HG03342 (cell line): ENCODE measurements around the gene ZDHHC7.

Experiments
- ATAC-seq: cut with Tn5 transposase; IDR thresholded peaks from one replicate; pipeline ENCODE4 v1.9.1; 2021; ENCODE audit warnings: mild to moderate bottlenecking, moderate library complexity; ENCODE audit not compliant: unreplicated experiment

ZDHHC7 gene

DNA sequence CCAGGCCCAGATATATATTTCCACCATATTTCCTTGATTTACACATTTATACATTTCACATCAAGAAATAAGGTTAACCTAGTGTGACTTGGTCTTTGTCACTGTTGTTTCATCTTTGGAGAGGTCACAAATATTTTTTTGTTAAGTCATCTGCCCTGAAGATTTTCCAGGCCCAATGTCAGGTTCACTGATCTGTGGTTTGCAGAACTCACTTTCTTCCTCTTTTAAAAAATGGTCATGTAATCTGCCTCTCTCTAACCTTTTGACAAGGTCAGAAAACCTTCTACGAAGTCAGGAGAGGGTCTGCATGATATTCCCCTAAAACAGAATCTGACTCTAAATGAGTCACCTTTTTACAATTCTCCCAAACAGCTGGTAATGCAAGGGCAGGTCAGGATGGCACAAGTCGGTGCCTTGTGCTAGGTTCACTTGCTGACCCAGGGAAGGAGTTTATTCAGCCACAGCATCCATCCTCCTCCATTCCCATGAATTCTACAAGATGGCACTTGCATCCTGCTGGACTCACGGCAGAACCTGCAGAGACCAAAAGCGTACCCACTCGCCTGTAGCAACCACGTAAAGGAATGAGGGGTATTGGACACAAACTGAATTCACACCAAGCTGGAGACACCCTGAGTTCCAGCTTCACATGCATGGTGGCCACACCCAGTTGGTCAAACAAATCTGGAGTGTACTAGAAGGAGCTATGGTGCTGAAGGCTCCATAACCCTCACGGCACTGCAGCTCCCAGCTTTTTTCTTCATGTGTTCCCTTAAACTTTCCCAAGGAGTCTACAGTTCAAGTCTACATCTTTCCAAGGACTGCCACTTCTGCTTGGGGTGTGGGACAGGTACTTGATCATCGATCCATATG lies 14.7 kb upstream of the ZDHHC7 start:
- no peak for ATAC-seq

DNA sequence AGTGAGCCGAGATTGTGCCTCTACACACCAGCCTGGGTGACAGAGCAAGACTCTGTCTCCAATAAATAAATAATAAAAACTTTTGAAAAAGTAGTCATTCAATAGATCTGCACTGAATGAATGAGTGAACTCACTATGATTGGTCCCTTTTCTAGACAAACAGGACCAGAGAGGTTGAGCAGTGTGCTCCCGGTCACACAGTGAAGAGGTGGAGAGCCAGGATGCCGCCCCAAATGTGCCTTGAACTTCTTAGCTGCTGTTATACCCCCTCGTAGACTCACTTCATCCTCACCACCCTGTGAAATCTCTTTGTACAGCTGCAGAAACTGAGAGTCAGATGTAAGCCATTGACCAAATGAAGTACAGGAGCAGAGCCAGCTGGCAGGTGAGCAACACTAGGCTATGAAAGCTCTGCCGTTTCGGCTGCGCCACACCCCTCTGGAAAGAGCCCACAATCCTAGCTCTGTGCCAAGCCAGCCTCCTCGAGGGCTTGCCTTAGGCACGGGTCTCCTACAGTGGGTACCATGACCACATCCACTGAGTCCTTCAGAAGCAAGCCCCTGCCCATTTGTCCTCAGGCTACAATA lies 8.4 kb upstream of the ZDHHC7 start:
- ATAC-seq, result no peak

DNA sequence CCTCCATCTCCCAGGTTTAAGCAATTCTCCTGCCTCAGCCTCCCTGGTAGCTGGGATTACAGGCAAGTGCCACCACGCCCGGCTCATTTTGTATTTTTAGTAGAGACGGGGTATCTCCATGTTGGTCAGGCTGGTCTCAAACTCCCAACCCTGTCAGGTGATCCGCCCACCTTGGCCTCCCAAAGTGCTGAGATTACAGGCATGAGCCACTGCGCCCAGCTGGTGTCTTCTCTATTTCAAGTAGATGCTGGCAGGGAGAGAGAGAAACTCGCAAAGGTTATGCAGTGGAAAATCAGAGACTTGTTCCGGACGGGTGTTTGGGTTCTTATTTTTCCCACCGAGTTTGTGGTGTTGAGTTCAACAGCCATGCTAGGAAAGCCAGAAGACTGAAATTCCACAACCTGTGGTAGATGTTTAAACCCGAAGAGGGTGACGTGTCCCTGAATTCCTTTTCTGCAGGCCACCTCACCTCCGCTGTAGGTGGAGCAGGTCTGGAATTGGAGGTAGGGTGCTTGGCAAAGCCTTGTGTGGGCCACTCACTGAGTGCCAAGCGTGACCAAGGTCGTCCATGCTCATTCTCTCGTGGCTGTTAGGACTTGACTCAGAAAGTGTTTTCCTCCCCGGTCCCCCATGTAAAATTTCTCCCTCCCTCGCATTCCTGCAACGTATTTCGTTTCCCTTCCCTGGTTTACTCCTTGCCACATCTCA lies 7.3 kb upstream of the ZDHHC7 start:
- ATAC-seq, result no peak

DNA sequence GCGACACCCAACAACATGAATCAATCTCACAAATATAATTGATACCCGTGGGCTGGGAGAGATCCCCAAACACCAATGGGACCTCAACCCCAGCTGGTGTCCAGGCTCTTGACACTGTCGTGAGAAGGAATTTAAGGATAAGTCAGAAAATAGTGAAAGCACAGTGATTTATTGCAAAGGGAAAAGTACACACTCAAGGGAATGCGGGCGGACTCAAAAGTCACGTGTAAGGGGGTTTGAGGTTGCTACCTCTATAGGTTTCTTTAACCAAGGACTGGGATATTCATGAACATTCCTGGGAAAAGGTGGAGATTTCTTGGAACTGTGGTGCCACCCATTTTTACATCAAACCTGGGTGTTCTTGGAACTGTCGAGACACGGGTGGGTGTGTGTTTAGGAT lies 6.3 kb upstream of the ZDHHC7 start:
- no peak for ATAC-seq

DNA sequence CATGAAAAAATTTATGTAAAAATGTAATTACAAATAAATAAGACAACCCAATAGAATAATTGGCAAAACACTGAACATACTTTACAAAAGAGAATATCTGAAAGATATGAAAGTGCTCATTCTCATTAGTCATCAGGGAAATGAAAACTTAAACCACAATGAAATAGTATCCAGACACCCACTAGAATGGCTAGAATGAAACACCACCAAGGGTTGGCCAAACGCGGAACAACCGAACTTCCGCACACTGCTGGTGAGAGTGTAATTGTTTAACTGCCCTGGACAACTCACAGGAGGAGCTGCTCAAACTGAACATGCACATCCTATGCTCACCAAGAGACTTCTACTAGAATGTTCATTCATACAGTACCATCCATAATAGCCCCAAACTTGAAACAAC lies 5.8 kb upstream of the ZDHHC7 start:
- ATAC-seq, result no peak

DNA sequence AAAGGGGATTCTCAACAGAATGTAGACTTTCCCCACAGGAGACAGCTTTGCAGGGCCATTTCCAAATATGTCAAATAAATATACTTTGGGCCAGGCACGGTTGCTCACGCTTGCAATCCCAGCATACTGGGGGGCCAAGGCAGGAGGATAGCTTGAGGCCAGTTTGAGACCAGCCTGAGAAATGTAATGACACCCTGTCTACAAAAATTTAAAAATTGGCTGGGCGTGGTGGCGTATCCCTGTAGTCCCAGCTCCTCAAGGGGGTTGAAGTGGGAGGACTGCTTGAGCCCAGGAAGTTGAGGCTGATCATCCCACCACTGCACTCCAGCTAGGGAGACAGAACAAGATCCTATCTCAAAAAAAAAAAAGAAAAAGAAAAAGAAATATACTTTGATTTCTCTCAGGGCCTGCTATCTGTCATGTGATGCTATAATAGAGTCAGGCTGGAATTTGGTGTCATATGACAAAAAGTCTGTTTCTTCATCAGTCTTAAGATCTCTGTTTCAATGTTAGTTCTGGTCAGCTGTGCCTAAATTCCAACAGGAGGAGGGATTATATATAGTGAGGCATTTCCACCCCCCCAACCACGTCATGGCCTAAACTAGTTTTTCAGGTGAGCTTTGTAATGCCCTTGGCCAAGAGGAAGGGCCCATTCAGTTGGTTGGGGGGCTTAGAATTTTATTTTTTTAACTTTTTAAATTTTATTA lies 4.3 kb upstream of the ZDHHC7 start:
- no peak for ATAC-seq

DNA sequence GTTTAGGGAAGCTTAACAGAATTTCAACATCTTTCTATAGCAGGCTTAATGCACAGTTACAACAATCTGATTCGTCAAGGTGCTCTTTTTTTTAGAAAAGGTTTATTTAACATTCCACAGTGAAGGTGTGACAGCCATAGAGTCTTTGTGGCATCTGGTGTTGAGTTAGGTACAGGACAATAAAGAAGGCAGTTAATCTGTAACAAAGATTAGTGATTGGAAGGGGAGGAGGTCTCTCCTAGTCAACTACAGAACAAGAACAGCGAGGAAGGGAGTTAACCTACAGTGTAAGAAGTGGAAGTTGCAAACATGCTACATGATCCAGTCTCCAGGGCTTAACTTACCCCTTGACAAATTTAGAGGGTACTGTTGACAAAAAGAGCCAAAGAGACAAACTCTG lies 3.0 kb upstream of the ZDHHC7 start:
- ATAC-seq, result no peak

DNA sequence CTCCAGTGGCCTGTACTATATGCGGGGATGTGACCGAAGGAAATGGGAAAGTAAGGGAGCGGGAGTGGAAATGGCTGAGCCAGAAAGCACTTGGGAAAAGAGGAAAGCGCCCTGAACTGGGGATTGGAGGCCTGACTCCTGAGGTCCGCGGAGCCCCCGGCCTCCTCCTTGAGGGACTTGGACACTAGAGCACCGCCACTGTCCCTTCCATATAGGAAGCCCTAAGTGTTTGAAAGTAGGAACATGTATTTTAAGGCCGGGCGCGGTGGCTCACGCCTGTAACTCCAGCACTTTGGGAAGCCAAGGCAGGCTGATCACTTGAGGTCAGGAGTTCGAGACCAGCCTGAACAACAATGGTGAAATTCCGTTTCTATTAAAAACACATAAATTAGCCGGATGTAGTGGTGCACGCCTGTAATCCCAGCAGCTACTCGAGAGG lies 530 bp upstream of the ZDHHC7 start:
- no peak for ATAC-seq

DNA sequence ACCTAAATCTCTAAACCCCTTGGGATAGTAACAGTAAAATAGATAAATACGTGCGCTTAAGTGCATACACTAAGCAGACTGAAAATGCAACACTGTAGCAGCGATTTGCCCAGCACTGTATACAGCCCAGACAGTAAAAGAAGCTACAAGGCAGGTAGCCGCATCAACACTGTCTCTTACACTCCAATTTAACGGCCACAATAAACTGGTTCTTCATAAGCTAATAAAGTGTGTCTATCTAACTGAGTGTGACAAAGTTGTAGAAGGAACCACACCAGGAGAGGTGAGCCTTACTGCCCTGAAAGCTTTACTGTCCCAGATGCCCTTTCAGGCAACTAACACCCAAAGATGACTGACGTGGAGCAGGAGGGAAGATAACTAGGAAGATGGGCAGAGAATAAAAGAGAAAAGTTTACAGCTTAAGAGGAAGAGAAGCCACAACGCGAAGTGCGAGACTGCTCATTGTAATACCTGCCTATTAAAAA lies 847 bp downstream of the ZDHHC7 start:
- no peak for ATAC-seq

DNA sequence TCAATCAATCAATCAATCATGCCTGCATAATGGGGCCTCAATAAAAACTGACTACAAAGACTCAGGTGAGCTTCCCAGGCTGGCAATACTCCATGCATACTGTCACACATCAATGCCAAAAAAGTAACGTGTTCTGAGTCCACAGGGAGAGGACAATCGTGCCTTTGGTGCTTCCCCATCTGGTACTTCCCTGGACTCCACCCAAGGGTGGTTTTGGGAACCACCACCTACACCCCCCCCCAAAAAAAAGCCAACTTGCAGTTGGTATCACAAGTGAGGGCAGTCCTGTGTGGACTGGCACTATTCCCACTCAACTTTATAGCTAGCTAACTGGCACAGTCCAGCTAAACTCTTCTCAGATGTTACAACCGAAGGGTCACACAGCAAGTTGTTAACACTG lies 3.1 kb downstream of the ZDHHC7 start:
- no peak for ATAC-seq

DNA sequence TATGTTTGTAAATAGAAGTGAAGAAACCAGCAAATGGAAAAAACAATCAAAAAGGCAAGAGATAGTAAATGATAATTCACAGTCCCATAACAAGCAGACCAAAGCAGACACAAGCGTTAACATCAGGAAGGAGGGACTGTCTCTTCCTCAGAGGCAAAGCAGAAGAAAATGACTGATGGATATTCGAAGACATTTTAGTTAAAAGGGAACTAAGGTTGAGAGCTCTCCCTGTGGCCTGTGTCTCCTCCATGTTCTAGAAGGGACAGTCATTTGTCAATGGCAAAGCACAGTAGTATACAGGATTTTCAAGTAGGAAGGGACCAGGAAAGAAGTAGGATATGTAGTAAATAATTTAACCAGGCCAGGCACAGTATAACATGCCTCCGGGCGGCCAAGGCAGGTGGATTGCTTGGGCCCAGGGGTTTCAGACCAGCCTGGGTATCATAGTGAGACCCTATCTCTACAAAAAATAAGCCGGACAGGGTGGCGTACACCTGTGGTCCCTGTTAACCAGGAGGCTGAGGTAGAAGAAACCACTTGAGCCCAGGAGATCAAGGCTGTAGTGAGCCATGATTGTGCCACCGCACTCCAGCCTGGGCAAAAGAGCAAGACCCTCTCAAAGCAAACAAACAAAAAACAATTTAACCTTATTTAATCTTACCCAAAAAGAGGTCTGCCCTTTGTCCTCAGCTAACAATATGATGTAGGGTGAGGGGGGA lies 3.7 kb downstream of the ZDHHC7 start:
- no peak for ATAC-seq

DNA sequence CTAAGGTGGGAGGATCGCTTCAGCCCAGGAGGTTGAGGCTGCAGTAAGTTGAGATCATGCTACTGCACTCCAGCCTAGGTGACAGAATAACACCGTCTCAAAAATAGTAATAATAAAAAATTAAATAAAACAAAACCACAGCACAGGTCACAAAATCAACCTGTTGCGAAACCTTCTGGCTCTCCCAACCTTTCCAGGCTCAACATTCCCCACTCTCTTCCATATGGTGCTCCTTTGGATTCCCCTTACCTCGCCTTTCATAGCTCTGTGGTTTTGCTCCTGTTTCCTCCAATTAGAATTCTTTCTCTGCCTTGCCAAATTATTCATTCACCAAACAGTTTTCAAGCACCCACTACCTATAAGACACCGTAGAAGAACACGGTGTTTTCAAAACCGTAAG lies 4.7 kb downstream of the ZDHHC7 start:
- no peak for ATAC-seq

DNA sequence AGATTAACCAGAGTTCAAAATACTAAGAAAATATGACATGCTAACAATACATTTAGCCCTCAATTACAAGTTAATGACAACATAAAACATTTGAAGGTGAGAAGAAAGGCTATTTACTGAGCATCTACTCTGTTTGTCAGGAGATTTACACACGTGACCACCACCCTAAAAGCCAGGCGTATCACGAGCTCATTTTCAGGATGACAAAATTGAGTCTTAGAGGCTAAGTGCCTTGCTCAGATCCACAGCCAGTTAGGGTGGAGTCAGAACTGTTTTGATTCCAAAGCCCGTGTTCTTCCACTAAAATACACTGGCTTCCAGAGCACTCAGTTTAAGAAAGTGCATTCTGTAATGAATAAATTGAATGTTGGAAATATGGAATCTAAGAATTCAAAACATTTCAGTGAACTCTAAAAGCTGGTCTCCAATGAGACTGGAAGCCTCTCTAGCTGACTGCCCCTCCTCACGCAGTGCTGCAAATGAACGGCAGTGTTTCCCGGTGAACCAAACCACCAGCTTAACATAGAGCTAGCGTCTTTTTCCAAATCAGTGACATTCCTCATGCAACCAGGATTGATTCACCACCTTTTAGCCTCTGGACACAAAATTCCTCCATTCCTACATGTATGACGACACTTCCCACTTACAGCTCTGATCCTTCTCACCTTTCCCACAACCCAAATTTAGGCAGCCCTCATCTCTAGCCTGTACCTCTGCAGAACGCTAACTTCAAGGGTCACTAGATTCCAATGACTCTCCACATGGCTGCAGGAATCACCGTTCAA lies 5.9 kb downstream of the ZDHHC7 start:
- no peak for ATAC-seq

DNA sequence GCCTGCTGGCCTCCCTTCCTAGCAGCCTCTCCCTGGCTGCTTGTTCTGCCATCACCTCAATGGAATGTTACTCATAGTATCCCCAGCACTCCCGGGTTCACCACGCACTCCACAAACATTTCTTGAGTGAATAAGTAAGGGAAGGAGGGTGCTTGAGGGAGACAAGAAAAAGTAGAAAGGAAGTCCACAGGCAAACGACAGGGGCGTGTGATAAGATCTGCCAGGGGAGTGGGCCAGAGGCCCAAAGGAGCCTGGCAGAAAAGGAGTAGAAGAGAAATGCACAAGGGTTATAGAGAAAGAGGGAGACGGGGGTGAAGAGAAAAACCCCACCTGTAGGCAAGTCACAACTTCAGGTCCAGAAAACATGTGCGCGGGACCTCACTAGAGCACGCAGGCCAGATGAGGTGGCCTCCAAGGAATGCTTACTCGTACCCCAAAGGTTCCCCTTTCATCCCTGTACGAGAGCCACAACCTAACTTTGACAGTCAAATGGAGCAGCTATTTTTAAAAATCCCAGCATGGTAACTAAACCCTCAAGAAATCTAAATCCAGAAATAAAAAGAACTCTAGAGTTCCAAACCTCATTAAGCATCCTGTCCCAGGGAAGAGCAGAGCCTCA lies 6.6 kb downstream of the ZDHHC7 start:
- ATAC-seq, result no peak

DNA sequence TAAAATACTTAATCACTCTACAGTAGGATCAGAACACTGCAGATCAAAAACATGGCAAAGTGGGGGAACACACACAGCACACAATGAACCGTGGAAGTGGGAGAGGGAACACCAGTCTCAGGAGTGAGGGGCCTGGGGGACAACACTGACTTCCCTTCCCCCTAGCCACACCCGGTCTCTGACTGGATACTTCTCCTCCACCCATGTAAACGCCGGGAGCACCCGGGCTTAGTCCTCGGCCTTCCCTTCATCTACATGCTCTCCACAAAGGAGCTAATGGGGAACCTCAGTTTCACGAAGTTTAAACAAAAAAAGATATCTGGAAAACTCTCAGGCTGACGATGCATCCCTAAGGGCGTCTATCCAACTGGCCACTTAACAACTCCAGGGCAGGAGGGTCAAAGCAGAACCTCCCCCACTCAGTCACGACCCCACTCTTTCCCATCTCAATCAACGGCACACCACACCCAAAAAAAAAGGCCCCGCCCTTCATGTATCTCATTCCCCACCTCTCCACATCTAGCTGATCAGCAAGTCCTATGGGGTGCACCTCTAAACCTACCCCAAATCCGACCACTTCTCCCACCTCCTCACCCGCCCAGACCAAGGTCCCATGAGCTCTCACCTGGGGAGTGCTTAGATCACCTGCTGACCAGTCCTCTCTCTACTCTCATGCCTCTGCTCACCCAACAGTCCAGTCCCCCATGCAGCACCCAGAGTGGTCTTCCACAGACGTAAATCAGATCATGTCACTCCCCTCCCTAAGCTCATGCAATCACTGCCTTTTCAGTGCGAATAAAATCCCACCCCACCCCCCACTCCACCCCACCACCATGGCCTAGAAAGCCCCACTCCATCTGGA lies 7.4 kb downstream of the ZDHHC7 start:
- no peak for ATAC-seq

DNA sequence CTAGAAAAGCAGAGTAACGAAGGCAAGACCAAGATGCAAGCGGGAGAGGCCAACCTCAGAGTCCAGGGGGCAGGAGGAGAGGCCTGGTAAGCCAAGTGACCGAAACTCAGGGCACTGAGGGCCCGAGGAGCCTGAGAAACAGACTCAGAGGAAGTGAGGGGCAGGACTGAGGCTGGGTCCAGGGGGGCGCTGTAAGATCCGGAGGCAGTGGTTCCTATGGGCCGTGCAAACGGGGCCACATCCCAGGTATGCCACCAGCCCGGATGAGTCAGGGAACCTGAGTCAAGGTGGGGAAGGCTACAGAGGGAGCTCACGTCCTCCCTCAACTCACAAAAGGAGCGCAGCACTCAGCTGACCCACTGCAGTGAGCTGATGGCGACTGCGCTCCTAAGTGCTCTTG lies 8.3 kb downstream of the ZDHHC7 start:
- no peak for ATAC-seq

DNA sequence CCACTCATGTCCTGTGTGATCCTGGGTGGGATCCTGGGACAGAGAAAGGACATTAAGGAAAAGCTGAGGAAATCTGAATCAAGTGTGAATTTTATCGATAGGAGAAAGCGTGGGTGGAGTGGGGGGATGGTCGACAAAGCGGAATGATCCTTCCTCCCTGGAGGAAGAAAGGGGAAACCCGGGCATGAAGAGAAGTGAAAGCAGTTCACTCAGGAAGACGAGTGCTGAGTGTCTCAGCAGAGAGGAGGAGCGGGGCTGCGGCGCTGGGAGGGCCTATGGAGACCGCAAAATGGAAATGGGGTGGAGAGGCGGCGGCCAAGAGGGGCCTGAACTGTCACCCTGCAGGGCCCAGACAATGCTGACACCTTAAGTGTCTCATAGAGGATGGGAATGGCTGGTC lies 8.7 kb downstream of the ZDHHC7 start:
- no peak for ATAC-seq

DNA sequence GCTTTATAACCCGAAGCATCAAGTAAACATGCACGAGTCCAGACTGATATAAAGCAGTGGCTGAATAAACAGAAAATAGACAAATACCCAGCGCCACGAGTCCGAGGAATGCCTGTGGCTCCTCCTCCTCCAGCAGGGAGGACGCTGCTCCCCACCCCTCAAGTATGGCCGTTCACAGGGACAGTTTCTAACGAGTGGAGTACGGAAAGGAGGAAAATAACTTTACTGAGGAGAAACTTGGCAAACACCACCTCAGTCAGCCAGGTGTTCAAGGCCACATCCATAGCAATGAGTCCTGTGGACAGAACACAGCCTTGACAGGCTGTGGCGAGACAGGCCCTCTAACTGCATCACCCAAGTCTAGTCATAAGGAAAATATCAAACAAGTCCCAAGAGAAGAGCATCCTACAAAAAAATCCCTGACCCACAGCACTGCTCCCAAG lies 9.2 kb downstream of the ZDHHC7 start:
- ATAC-seq, result no peak
